ENCODE results near the gene IRGQ. TPM values are rescaled to one million over a fixed set of nuclear protein-coding genes. Genes with fewer than 3 reads are reported as not detected.

Gene IRGQ
- total RNA-seq, 1 donor from 2014 or later = 27.4 TPM

DNA sequence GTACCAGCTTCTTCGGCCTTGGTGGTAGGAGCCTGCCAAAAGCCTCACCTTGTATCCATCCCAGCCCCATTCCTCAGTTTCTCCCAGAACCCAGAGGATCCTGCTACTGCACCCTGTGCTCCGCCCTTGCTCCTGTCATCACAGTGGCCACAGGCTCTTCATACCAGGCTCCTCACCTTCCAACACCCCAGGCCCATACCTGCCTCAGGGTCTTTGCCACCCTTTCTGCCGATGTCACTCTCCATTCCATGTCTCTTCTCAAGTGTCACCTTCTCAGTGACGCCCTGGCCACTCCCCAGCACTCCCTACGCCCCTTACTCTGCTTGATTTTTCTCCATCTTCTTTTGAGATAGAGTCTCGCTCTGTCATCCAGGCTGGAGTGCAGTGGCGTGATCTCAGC lies 13.9 kb upstream of the IRGQ start:
- TF ChIP-seq, protein P1, sequence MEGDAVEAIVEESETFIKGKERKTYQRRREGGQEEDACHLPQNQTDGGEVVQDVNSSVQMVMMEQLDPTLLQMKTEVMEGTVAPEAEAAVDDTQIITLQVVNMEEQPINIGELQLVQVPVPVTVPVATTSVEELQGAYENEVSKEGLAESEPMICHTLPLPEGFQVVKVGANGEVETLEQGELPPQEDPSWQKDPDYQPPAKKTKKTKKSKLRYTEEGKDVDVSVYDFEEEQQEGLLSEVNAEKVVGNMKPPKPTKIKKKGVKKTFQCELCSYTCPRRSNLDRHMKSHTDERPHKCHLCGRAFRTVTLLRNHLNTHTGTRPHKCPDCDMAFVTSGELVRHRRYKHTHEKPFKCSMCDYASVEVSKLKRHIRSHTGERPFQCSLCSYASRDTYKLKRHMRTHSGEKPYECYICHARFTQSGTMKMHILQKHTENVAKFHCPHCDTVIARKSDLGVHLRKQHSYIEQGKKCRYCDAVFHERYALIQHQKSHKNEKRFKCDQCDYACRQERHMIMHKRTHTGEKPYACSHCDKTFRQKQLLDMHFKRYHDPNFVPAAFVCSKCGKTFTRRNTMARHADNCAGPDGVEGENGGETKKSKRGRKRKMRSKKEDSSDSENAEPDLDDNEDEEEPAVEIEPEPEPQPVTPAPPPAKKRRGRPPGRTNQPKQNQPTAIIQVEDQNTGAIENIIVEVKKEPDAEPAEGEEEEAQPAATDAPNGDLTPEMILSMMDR (IDR thresholded peaks at IDR 0.05) = no peak
- TF ChIP-seq EZH2 (IDR thresholded peaks at IDR 0.05) = no peak
- no peak for TF ChIP-seq EZH2phosphoT487 (IDR thresholded peaks at IDR 0.05)

DNA sequence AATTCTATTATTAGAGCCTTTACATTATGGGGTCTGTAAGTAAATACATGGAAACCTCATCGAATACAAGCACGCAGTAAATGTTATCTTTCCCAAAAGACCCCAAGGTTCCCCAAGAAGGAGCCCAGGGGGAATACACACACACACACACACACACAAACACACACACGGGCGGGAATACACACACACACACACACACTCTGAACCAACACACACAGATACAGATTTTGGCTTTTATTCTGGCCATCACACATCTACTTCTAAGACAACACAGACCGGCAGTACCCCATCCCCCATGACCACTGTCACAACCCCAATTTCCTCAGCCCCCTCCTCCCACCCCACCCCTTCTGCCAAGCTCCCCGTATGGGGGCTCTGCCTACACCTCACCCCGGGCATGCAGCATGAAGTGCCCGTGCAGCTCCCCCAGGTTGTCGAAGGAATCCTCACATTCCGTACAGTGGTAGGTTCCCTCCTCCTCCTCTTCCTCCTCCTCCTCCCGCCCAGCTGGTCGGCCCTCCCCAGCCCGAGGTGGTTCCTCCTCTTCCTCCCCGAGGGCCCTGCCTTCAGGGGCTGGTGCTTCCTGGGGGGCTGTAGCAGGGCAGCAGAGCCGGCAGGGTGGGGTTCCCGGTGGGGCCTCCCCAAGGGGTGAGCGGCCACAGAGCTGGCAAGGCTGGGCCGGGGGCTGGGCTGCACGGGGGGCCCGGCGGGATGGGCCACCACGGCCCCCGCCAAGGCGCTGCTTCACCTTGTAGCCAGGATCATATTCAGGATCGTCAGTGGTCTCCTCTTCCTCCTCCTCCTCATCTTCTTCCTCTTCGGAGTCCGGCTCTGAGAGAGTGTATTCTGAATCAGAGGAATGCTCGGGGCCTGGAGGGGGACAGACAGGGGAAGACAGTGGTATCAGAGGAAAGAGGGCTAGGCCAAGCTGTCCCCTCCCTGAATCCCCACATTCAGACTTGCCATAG lies 11.6 kb upstream of the IRGQ start:
- no peaks in the 10 kb centered on the region for H3F3A ChIP-seq (ENCODE audit: low read depth)
- no peak overlapping the region for H3K9ac ChIP-seq
- Mint-ChIP-seq H3K27me3 (ENCODE audit: insufficient read depth, low read depth) (peaks cover 2% of the 10 kb centered on the region), H3K27ac (no peak overlapping the region), H3K4me3 (no peak overlapping the region), H3K36me3 (peaks cover 20% of the 10 kb centered on the region), H3K4me1 (peaks cover 12% of the 10 kb centered on the region), H3K9me3 (no peaks in the 10 kb centered on the region)
- peaks cover 6% of the 10 kb centered on the region for H4K20me1 ChIP-seq (ENCODE audit: low read depth)
- no peaks in the 10 kb centered on the region for H3K36me3 ChIP-seq
- H3K27me3 ChIP-seq = no peaks in the 10 kb centered on the region
- TF ChIP-seq EZH2 (IDR thresholded peaks at IDR 0.05) (no peak), EZH2phosphoT487 (IDR thresholded peaks at IDR 0.05) (no peak)
- TF ChIP-seq, protein P1 (IDR thresholded peaks at IDR 0.05) = no peak
- H3K27ac ChIP-seq = no peak overlapping the region
- H2AFZ ChIP-seq (replicated peaks) = no peak overlapping the region
- no peak for DNase-seq (ENCODE audit: low spot score)
- no peaks in the 10 kb centered on the region for H3K9me3 ChIP-seq (ENCODE audit: low read depth)
- peaks cover 22% of the 10 kb centered on the region for H3K79me2 ChIP-seq (ENCODE audit: low read depth)
- no peak overlapping the region for H3K4me3 ChIP-seq
- no peak overlapping the region for H3K4me2 ChIP-seq
- no peaks in the 10 kb centered on the region for H3K4me1 ChIP-seq

More for the DNA sequence above, 13.9 kb upstream of the IRGQ start:
- no peaks in the 10 kb centered on the region for H3K4me1 ChIP-seq
- no peaks in the 10 kb centered on the region for H3K36me3 ChIP-seq
- no peak overlapping the region for H2AFZ ChIP-seq (replicated peaks)
- H3K9me3 ChIP-seq (ENCODE audit: low read depth) = no peaks in the 10 kb centered on the region
- H3K4me3 ChIP-seq = no peak overlapping the region
- peaks cover 6% of the 10 kb centered on the region for H4K20me1 ChIP-seq (ENCODE audit: low read depth)
- no peaks in the 10 kb centered on the region for H3F3A ChIP-seq (ENCODE audit: low read depth)
- no peak overlapping the region for H3K4me2 ChIP-seq
- no peak overlapping the region for H3K27ac Mint-ChIP-seq
- peaks cover 12% of the 10 kb centered on the region for H3K4me1 Mint-ChIP-seq
- no peak for DNase-seq (ENCODE audit: low spot score)
- no peaks in the 10 kb centered on the region for H3K27me3 ChIP-seq
- no peaks in the 10 kb centered on the region for H3K9me3 Mint-ChIP-seq
- H3K79me2 ChIP-seq (ENCODE audit: low read depth) = peaks cover 43% of the 10 kb centered on the region
- H3K9ac ChIP-seq = no peak overlapping the region
- H3K27me3 Mint-ChIP-seq (ENCODE audit: insufficient read depth, low read depth) = peaks cover 3% of the 10 kb centered on the region
- no peak overlapping the region for H3K27ac ChIP-seq
- peaks cover 35% of the 10 kb centered on the region for H3K36me3 Mint-ChIP-seq
- no peak overlapping the region for H3K4me3 Mint-ChIP-seq

DNA sequence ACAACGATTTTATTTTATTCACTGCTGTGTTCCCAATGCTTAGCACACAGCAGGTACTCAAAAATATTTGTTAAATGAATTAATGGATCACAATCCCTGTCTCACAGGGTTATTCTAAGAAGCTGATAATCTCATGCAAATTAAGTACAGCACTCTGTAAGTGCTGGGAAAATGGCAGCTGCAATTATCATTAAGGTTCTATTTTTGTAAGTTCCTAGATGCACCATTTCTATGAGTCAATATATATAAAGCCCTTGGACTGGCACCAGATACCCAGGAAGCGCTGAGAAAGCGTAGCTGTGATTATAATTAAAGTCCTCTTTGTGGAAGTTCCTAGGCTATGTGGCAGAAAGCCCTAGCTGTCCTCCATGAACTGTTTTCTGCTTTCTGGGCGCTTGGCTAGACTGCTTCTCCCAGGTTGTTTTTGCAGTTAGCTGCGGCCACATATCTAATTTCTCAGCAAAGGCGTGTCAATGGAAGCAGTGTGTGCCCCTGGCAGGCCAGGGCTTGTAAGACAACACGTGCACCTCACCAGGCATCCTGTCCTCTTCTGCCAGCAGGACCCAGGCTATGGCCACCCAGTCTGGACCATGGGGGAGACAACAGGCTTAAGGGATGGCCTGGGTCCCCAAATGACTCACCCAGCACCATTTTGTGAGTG lies 10.8 kb upstream of the IRGQ start:
- H2AFZ ChIP-seq (replicated peaks) = no peak overlapping the region
- H3K4me3 ChIP-seq = no peak overlapping the region
- no peak overlapping the region for H3K4me3 Mint-ChIP-seq
- no peak for DNase-seq (ENCODE audit: low spot score)
- peaks cover 6% of the 10 kb centered on the region for H4K20me1 ChIP-seq (ENCODE audit: low read depth)
- H3F3A ChIP-seq (ENCODE audit: low read depth) = no peaks in the 10 kb centered on the region
- peaks cover 8% of the 10 kb centered on the region for H3K4me1 Mint-ChIP-seq
- no peaks in the 10 kb centered on the region for H3K27me3 ChIP-seq
- H3K9ac ChIP-seq = no peak overlapping the region
- H3K27me3 Mint-ChIP-seq (ENCODE audit: insufficient read depth, low read depth) = peaks cover 2% of the 10 kb centered on the region
- peaks cover 15% of the 10 kb centered on the region for H3K36me3 Mint-ChIP-seq
- H3K79me2 ChIP-seq (ENCODE audit: low read depth) = peaks cover 14% of the 10 kb centered on the region
- TF ChIP-seq EZH2phosphoT487 (IDR thresholded peaks at IDR 0.05) = no peak
- TF ChIP-seq, protein P1 (IDR thresholded peaks at IDR 0.05) = no peak
- no peak for TF ChIP-seq EZH2 (IDR thresholded peaks at IDR 0.05)
- no peak overlapping the region for H3K4me2 ChIP-seq
- no peaks in the 10 kb centered on the region for H3K9me3 ChIP-seq (ENCODE audit: low read depth)
- H3K36me3 ChIP-seq = no peaks in the 10 kb centered on the region
- H3K27ac ChIP-seq = no peak overlapping the region
- no peak overlapping the region for H3K27ac Mint-ChIP-seq
- no peaks in the 10 kb centered on the region for H3K9me3 Mint-ChIP-seq
- no peaks in the 10 kb centered on the region for H3K4me1 ChIP-seq
